ENCODE data around the gene LARGE1. TPM values are rescaled to one million over a fixed set of nuclear protein-coding genes. Genes with fewer than 3 reads are reported as not detected.

The LARGE1 gene
- total and polyA plus RNA-seq, 5 donors = 23.8 to 100.0 (median 73.1) TPM

DNA sequence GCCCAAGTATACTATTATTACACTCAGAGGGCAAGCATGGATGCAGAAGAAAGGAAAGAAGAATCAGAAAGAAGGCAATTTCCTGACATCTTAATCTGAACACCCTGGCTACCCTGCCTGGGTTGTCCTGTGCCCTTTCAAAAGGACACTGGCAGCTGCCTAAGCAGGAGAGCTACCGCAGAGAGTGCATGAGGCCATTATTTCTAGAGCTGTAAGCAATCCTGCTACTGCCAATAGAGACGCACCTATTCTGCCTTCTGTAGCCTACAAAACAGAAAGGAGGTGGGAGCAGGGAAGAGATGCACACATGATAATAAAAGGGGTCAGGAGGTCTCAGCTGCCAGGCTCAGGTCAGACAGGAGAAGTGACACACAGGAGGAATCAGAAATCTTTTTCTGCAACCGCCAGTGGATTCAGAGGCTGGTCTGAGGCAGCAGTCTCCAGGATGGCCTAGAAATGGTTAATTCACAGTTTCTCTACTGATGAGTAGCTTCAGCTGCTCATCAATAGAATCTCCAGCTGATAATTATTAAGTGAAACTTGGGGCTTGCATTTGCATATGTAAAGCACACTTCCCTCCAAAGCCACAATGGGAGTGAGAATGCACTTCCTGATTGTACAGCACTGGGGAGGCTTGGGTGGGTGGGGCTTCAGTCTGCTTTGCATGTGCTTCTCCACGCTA is 253.9 kb downstream of the LARGE1 start:
- H3K27me3 ChIP-seq (ENCODE audit: control insufficient read depth, insufficient read depth) = no peaks in the 10 kb centered on the region
- no peak overlapping the region for H3K4me3 ChIP-seq (ENCODE audit: low read length)
- 81% methylated on average over 4 of the region's 4 CpGs for WGBS
- no peak for DNase-seq
- peaks cover 12% of the 10 kb centered on the region for H3K4me1 ChIP-seq (ENCODE audit: control insufficient read depth, insufficient read depth, low read length)
- no peak overlapping the region for H3K27ac ChIP-seq (ENCODE audit: low read length)
- intact Hi-C loops (cut with DNase I) = no loop called here
- ATAC-seq = no peak
- no peaks in the 10 kb centered on the region for H3K9me3 ChIP-seq (ENCODE audit: control insufficient read depth, low read length)

DNA sequence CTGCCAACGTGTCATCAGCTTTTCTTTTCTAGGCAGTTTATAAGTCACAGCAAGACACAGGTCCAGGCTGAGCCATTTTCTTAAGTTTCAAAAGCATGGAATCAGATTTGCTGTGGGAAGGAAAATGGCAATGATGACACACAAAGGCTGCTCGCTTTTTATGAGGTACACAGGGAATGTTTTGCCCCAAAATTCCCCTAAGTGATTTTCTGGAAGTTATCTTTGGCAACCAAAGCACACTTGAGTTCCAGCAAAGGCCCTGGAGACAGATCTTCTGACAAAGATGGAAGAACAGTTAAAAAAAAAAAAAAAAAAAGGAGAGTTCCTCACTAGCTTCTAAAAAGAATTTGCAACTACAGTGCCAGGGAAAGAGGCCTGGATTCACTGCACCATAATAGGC is 260.8 kb downstream of the LARGE1 start:
- Histone ChIP-seq H3K9me3 (ENCODE audit: control insufficient read depth, low read length) (no peaks in the 10 kb centered on the region), H3K27ac (ENCODE audit: low read length) (no peak overlapping the region), H3K4me1 (ENCODE audit: control insufficient read depth, insufficient read depth, low read length) (peaks cover 10% of the 10 kb centered on the region), H3K4me3 (ENCODE audit: low read length) (no peak overlapping the region), H3K27me3 (ENCODE audit: control insufficient read depth, insufficient read depth) (no peaks in the 10 kb centered on the region)
- intact Hi-C loops (cut with DNase I) = no loop called here
- ATAC-seq (peak; percentile 22 to 60), DNase-seq (no peak)
- 44% methylated on average over 2 of the region's 2 CpGs for WGBS

DNA sequence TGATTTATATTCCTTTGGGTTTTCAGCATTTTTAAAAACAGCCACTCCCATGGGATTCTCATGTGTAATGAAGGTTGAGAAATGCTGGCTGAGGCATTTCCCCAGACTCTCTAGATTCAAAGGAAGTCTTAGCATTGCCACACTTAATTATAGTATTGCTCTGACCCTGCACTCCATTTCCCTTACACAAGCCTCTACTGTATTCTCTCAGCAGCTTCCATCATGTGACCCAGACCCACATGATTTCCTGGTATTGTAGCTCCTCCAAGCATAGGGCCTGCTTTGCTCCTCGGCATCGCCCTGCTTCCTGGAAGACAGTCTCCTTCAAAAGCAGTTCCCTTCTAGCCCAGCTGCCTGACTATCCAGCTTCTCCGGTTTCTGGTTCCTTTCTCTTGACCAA is 261.5 kb downstream of the LARGE1 start:
- ATAC-seq = peak; percentile 67 to 85
- 39% methylated on average over 3 of the region's 3 CpGs for WGBS
- Histone ChIP-seq H3K4me3 (ENCODE audit: low read length) (no peak overlapping the region), H3K9me3 (ENCODE audit: control insufficient read depth, low read length) (no peaks in the 10 kb centered on the region), H3K4me1 (ENCODE audit: control insufficient read depth, insufficient read depth, low read length) (peaks cover 9% of the 10 kb centered on the region), H3K27ac (ENCODE audit: low read length) (no peak overlapping the region), H3K27me3 (ENCODE audit: control insufficient read depth, insufficient read depth) (no peaks in the 10 kb centered on the region)
- intact Hi-C loops (cut with DNase I) = no loop called here
- peak; percentile 48 to 54 (median 50) for DNase-seq

DNA sequence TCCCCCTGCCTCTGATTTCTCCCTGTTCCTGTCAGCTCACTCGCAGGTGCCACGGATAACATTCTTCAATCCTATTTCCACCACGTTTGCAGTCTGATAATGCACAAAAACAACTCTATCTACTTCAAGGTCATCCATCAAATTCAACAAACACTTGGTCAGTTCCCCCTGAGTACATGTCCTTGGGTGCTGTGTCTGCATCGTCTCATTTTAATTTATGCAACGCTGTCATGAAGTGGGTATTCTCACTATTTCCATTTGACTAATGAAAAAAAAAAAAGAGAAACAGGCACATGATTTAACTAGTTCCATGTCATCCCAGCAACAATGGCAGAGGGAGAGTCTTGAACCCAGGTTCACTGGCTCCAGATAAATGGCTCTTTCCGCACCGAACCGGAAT is 262.6 kb downstream of the LARGE1 start:
- no peak for DNase-seq
- Histone ChIP-seq H3K9me3 (ENCODE audit: control insufficient read depth, low read length) (no peaks in the 10 kb centered on the region), H3K27ac (ENCODE audit: low read length) (peak overlapping the region; percentile 59), H3K4me1 (ENCODE audit: control insufficient read depth, insufficient read depth, low read length) (peaks cover 9% of the 10 kb centered on the region), H3K4me3 (ENCODE audit: low read length) (no peak overlapping the region), H3K27me3 (ENCODE audit: control insufficient read depth, insufficient read depth) (no peaks in the 10 kb centered on the region)
- 65% methylated on average over 8 of the region's 8 CpGs for WGBS
- intact Hi-C loops (cut with DNase I) = no loop called here
- no peak for ATAC-seq

GRCh38 chr22:33656808-33657628 is 263.3 kb downstream of the LARGE1 start:
- 42% methylated on average over 8 of the region's 8 CpGs for WGBS
- DNase-seq = no peak
- peak overlapping the region; percentile 59 for H3K27ac ChIP-seq (ENCODE audit: low read length)
- no peaks in the 10 kb centered on the region for H3K27me3 ChIP-seq (ENCODE audit: control insufficient read depth, insufficient read depth)
- no peaks in the 10 kb centered on the region for H3K9me3 ChIP-seq (ENCODE audit: control insufficient read depth, low read length)
- intact Hi-C loops (cut with DNase I) = no loop called here
- ATAC-seq = peak; percentile 26 to 39
- H3K4me3 ChIP-seq (ENCODE audit: low read length) = no peak overlapping the region
- H3K4me1 ChIP-seq (ENCODE audit: control insufficient read depth, insufficient read depth, low read length) = peaks cover 9% of the 10 kb centered on the region

DNA sequence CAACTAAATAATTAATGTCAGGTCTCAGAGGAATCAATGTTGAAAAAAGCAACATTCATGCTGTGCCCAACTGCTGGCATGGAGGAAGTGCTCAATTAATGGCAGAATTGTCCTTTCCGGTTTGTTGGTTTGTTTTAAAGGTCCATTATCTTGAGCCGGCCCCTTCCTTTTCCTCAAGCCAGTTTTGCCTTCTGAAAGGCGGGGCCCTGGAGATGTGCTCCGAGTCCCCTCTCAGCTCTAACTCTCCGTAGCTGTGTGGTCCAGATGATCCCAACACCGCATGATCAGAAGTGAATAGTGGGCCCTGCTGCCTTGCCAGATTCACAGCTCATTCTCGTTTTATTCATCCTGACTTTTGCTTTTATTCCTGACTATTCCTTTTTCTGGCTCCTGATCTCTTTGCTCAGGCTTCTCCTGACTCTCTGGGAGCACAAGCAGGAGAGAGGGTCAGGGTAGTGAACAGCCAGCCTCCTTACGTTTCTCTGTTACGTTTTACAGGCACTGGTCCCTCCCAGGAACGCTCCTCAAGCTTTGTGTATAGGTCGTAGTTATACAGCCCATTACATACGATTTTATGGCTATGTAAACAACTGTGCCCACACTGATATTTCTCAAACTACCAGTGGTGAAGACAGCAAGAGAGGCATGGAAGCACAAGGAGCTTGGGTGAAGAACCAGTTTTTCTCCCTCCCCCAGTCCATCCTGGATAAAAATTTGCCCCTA is 265.9 kb downstream of the LARGE1 start:
- no peak for DNase-seq
- H3K9me3 ChIP-seq (ENCODE audit: control insufficient read depth, low read length) = no peaks in the 10 kb centered on the region
- H3K27ac ChIP-seq (ENCODE audit: low read length) = no peak overlapping the region
- no peaks in the 10 kb centered on the region for H3K27me3 ChIP-seq (ENCODE audit: control insufficient read depth, insufficient read depth)
- no peak overlapping the region for H3K4me3 ChIP-seq (ENCODE audit: low read length)
- 59% methylated on average over 12 of the region's 12 CpGs for WGBS
- no peak for ATAC-seq
- intact Hi-C loops (cut with DNase I) = no loop called here
- peaks cover 7% of the 10 kb centered on the region for H3K4me1 ChIP-seq (ENCODE audit: control insufficient read depth, insufficient read depth, low read length)

DNA sequence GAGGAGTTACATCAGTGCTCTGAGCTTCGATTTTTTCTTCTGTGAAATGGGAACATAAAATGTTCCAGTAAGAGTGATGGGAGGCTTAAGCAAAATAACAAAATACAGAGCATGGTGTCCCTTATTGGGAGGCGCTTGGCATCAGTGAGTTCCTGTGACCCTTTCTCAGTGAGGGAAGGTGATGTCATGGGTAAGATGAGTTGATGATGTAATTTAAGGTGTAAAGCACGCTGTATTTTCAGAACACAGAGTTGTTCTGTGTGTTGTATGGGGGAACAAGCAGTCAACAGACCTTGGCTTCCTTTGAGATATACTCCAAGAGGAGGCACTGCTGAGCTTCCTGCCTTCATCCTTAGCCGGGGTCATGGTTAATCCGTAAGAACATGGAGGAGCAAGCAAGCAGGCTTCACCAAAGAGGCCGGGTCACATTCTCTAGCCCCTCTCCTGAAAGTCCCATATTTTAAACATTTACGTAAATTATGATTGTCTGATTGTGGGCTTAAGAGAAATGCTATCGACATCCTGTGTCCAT is 266.7 kb downstream of the LARGE1 start:
- WGBS = 84% methylated on average over 8 of the region's 8 CpGs

GRCh38 chr22:33652615-33653014 is 267.7 kb downstream of the LARGE1 start:
- peaks cover 7% of the 10 kb centered on the region for H3K4me1 ChIP-seq (ENCODE audit: control insufficient read depth, insufficient read depth, low read length)

More for the DNA sequence above, 266.7 kb downstream of the LARGE1 start:
- no peak for ATAC-seq
- intact Hi-C loops (cut with DNase I) = no loop called here
- H3K27ac ChIP-seq (ENCODE audit: low read length) = no peak overlapping the region
- no peak overlapping the region for H3K4me3 ChIP-seq (ENCODE audit: low read length)
- H3K27me3 ChIP-seq (ENCODE audit: control insufficient read depth, insufficient read depth) = no peaks in the 10 kb centered on the region
- H3K9me3 ChIP-seq (ENCODE audit: control insufficient read depth, low read length) = no peaks in the 10 kb centered on the region
- DNase-seq = no peak
- H3K4me1 ChIP-seq (ENCODE audit: control insufficient read depth, insufficient read depth, low read length) = peaks cover 7% of the 10 kb centered on the region

DNA sequence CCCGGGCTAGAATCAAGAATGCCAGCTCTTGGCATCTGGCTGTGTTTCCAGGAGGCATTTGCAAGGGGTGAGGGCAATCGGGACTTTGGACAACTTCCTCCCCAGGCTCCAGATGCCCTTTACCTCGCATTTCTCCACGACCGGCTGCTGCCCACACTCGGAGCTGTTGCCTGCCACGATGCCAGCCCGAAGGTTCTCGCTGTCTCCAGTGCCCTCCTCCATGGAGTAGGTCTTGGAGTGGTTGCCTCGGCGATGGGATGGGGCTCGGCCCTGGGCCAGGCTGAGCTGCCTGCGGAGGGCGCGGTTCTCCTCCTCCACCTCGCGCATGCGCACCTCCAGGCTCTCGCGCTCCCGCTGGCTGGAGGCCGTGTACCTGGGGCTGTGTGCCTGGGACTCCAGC is 270.0 kb downstream of the LARGE1 start:
- ATAC-seq (peak; percentile 25 to 48), DNase-seq (peak in 1 of 3 donors; percentile 29)
- Histone ChIP-seq H3K27me3 (ENCODE audit: control insufficient read depth, insufficient read depth) (no peaks in the 10 kb centered on the region), H3K4me3 (ENCODE audit: low read length) (no peak overlapping the region), H3K4me1 (ENCODE audit: control insufficient read depth, insufficient read depth, low read length) (no peaks in the 10 kb centered on the region), H3K9me3 (ENCODE audit: control insufficient read depth, low read length) (no peaks in the 10 kb centered on the region), H3K27ac (ENCODE audit: low read length) (no peak overlapping the region)
- WGBS = 93% methylated on average over 22 of the region's 22 CpGs
- intact Hi-C loops (cut with DNase I) = no loop called here

More at GRCh38 chr22:33652615-33653014, 267.7 kb downstream of the LARGE1 start:
- Histone ChIP-seq H3K27ac (ENCODE audit: low read length) (no peak overlapping the region), H3K4me3 (ENCODE audit: low read length) (no peak overlapping the region), H3K9me3 (ENCODE audit: control insufficient read depth, low read length) (no peaks in the 10 kb centered on the region), H3K27me3 (ENCODE audit: control insufficient read depth, insufficient read depth) (no peaks in the 10 kb centered on the region)
- ATAC-seq = no peak
- intact Hi-C loops (cut with DNase I) = no loop called here
- 74% methylated on average over 5 of the region's 5 CpGs for WGBS
- DNase-seq = no peak

GRCh38 chr22:33648478-33648877 is 271.8 kb downstream of the LARGE1 start:
- Histone ChIP-seq H3K9me3 (ENCODE audit: control insufficient read depth, low read length) (no peaks in the 10 kb centered on the region), H3K27me3 (ENCODE audit: control insufficient read depth, insufficient read depth) (no peaks in the 10 kb centered on the region), H3K27ac (ENCODE audit: low read length) (no peak overlapping the region), H3K4me1 (ENCODE audit: control insufficient read depth, insufficient read depth, low read length) (no peaks in the 10 kb centered on the region), H3K4me3 (ENCODE audit: low read length) (no peak overlapping the region)
- DNase-seq = no peak
- no peak for ATAC-seq
- WGBS = 71% methylated on average over 3 of the region's 3 CpGs
- intact Hi-C loops (cut with DNase I) = no loop called here

DNA sequence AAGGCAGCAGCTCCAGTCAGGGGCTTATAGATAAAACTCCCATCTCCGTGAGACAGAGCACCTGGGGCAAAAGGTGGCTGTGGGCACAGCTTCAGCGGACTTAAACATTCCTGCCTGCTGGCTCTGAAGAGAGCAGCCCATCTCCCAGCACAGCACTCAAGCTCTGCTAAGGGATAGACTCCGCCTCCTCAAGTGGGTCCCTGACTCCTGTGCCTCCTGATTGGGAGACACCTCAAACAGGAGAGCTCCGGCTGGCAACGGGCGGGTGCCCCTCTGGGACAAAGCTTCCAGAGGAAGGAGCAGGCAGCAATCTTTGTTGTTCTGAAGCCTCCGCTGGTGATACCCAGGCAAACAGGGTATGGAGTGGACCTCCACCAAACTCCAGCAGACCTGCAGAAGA is 279.4 kb downstream of the LARGE1 start:
- 95% methylated on average over 7 of the region's 7 CpGs for WGBS
- ATAC-seq (no peak), DNase-seq (no peak)
- Histone ChIP-seq H3K9me3 (ENCODE audit: control insufficient read depth, low read length) (no peaks in the 10 kb centered on the region), H3K4me3 (ENCODE audit: low read length) (no peak overlapping the region), H3K4me1 (ENCODE audit: control insufficient read depth, insufficient read depth, low read length) (no peaks in the 10 kb centered on the region), H3K27ac (ENCODE audit: low read length) (no peak overlapping the region), H3K27me3 (ENCODE audit: control insufficient read depth, insufficient read depth) (no peaks in the 10 kb centered on the region)
- intact Hi-C loops (cut with DNase I) = no loop called here

Data from right cardiac atrium (tissue), 5 donors.